Stimulated activated CD4-positive, alpha-beta T cell treated with anti-CD3 and anti-CD28 coated beads, TNF-alpha, amount 100 ng/mL, for 24 hours (primary cell): ENCODE measurements around the gene WHRN.

Source experiments
- DNase-seq, 3 experiments: peaks; one replicate each; pipeline ENCODE4 v3.0.0-alpha.2; 2020; ENCODE audit warnings: low read depth in 3 of 3

The WHRN gene

DNA sequence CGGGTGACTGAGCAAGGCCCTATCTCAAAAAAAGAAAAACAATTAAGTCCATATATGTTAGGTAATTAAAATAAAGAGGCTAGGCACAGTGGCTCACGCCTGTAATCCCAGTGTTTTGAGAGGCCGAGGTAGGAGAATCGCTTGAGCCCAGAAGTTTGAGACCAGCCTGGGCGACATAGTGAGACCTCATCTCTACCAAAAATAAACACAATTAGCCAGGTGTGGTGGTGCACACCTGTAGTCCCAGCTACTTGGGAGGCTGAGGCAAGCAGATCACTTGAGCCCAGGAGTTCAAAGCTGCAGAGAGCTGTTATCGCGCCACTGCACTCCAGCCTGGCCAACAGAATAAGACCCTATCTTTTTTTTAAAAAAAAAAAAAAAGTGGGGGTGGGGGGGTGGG lies 12.3 kb downstream of the WHRN start:
- DNase-seq, result no peak

DNA sequence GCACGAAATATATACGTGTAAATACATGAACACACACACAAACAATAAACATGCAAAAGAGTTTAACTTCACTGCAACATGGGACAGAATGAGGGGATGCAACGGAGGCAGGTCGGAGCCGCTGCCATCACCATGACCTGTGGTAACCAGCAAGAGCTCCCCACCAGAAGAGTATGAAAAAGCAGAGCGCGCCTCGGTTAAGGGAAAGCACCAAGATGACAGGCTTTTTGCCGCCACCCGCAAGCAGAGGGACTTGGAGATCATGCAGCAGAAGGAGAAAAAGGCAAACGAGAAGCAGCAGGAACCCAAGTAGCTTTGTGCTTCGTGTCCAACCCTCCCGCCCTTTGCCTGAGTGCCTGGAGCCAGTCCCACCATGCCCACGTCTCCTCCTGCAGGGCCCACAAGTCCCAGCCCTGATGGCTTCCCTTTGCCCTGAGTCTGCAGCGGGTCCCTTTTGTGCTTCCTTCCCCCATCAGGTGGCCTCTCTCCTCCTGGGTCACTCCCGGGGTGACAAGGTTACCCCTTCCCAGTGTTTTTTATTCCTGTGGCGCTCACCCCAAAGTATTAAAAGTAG lies 13.8 kb downstream of the WHRN start:
- DNase-seq, result no peak

DNA sequence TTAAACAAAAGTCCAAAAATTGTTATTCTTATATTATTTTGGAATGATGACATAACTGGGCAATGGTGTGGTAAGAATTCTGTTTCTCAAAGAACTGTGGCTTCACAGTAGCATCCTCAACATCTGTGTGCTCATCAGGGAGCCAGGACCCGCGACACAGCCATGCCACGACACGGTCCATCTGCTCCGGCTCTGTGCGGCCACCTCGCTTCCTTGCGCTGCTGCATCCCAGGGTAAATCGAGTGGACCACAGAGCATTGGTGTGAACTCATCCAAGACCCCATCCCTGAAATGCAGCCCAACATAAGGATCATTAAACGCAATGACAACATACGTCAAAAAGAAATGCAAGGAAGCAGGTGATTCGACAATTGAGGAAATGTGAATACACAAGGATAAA lies 15.3 kb downstream of the WHRN start:
- no peak for DNase-seq

DNA sequence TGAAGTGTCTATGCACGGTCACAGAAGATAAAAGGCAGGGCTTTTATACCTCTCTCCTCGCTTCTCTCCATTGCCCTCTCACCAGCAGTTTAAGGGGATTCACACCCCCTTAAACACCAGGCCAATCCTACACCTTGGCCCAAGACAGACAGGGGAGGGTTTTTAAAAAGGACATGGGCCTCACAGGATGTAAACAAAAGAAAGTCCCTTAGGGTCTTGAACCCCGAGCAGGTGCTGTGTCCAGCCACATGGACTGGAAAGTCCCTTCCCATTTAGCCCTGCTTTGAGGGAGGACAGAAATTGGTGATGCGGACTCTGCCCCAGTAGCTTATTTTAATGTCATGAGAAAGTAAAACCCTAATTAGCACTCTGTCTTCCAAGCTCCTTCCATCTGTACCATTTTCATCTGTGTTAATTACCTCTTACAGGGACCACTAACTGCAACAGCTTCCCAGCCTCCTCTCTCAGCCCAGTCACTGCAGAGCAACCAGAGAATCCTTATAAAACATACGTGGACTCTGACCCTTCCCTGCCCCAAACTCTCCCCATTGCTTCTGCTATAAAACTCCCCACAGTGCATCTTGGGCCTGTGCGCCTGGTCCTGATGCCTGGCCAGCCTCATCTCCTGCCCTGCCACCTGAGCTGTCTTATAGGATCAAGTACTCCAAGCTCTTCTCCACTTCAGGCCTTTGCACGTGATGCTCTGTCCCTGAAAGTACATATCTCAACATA lies 16.7 kb downstream of the WHRN start:
- no peak for DNase-seq

DNA sequence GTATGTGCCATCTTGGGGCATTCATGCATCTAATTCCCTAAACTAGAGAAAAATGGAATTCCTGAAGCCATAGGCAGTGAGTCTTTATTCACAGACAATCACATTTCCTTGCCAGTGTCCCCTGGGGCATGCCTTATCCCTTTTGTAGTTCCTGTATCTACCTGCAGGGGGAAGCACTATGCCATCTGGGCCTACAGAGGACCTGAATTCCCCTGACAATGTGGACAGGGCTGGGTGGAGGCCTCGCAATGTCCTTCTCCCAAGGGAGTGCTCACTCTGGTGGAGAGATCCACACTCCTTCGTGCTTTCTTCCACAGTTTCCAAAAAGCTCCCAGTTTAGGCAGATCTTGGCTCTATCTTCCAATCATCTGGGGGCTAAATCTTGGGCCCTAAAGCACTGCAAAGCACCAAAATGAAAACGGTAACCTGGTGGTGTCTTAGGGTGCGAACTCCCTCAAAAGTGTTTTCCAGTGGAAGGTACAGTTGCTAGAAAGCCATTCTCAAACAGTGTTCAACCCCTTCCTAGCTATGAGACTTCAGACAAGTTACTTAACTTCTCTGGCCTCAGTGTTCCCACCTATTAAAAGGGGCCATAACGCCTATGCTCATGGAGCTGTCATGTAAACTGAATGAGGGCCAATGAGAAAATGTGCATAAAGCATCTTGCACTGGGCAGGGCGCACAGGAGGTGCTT lies 17.5 kb downstream of the WHRN start:
- peak; percentile 29 to 61 (median 41) for DNase-seq

DNA sequence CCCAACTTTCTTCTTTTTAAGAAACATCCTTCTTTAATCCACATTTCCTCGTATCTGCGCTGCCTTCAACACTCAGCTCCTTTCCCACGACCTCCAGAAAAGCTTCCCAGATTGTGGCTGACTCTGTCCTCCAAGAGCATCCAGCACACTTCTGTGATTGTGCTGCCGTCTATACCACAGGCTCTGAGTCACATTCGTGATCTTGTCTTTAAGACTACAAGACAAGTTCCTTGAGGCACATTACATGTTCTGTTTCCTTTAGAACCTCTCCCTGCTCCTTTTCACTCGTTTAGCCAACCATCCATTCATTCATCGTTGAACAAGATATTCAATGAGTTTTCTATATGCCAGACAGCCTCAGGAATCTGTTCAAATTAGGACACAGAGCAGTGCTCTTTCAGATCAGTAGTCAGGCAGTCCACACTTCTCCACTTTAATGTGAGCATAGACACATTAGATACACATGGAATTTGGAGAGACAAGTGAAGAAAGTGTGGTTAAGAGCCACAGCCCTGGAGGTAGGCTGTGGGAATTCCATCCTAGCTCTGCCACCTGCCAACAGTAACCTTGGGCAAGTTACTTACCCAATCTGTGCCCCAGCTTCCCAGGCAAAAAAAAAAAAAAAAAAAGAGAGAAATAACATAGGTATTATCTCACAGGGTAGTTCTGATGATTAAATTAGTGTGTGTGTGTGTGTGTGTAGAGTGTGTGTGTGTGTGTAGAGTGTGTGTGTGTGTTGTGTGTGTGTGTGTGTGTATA lies 18.9 kb downstream of the WHRN start:
- no peak for DNase-seq

DNA sequence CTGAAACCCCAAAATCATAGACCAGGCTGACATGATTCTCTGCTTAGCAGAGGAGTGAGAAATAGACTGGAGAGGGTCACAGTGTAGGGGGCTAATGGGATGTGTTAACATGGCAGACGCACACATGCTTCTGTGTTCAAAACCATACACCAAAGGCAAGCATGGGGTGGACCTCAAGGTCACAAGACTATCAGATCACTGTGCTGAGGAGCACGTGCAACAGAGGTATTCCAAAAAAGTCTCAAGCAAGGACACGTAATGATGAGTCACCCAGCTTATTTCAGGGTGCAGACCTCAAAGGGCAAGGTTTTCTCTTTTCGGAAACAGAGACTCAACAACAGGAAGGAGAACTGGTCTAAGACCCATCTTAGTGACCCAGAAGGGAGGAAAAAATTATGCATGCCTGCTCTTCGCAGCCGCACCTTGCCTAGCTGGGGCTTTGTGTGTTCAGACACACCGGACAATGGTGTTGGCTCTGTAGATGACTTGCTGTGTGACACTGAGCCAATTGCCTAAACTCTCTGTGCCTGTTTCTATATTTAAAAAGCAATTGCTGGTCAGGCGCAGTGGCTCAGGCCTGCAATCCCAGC lies 20.3 kb downstream of the WHRN start:
- peak; percentile 4 to 39 (median 26) for DNase-seq

DNA sequence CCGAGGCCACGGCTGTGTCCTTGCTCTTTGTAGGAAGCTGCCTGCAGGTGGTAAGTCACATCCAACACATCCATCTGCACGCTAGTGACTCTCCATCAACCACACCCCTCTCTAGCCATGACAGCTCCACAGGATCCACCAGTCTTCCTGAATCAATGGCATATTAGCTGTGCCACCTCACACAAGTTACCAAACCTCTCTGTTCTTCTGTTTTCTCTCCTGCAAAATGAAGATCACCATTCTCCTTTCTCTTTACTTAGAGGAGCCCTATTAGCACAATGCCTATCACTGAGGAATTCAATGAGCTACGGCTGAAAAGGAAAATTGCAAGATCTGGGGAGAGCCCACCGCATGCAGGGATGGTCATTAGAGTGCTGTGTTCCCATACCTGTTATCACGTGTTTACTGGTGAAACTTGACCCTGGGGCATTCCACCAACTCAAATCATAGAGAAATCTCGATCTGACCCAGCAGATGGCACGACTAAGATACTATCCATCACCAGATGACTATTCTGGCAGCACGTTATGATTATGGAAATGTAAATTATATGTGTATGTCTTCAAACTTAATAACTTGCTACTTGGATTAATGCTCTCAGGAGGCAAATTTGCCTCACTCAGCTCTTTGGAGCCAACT lies 20.9 kb downstream of the WHRN start:
- DNase-seq, result no peak

DNA sequence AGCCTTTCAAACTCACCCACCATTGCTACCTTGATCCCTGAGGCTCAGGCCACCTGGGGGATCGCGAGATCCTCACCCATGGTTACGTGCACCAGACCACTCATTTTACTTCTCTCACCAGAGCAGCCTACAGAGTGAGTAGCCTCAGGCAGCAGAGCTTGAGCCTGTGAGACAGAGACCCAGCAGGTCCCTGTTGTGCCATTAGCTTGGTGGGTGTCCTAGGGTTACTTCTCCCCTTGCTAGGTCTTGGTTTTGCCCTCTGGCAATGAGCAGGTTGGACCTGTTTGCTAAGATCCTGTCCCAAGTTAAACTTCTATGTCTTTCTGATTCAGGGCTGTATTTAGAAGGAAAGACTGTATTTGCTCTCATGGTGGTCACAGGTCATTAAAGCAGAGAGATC lies 21.8 kb downstream of the WHRN start:
- DNase-seq, result no peak

DNA sequence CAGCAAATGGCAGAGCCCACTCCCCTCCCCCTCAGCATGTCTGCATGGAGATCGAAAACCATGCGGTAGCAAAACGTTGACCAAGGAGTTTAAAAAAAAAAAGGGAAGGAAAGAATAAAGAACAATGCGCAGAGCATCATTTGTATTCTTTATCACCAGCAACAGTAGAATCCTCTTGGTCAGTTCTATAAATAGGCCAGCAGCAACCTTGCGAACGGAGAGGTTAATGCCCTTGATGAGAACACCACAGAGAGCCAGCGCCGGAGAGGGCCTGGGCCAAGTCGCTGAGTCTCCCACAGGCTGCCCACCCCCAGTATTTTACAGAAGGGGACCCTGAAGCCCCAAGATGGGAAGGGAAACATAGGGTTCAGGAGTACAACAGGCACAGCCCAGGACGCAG lies 22.7 kb downstream of the WHRN start:
- no peak for DNase-seq

DNA sequence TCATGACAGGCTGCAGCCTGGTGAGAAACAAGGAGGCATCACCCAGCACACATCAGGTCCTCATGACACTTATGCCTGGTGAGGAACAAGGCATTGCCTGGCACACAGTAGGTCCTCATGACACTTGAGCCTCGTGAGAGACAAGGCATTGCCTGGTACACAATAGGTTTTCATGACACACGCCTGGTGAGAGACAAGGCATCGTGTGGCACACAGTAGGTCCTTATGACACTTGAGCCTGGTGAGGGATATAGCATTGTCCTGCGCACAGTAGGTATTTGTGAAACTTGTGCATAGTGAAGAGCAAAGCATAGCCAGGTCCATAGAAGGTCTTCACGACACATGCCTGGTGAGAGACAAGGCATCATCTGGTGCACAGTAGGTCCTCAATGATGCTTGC lies 23.5 kb downstream of the WHRN start:
- DNase-seq, result no peak

DNA sequence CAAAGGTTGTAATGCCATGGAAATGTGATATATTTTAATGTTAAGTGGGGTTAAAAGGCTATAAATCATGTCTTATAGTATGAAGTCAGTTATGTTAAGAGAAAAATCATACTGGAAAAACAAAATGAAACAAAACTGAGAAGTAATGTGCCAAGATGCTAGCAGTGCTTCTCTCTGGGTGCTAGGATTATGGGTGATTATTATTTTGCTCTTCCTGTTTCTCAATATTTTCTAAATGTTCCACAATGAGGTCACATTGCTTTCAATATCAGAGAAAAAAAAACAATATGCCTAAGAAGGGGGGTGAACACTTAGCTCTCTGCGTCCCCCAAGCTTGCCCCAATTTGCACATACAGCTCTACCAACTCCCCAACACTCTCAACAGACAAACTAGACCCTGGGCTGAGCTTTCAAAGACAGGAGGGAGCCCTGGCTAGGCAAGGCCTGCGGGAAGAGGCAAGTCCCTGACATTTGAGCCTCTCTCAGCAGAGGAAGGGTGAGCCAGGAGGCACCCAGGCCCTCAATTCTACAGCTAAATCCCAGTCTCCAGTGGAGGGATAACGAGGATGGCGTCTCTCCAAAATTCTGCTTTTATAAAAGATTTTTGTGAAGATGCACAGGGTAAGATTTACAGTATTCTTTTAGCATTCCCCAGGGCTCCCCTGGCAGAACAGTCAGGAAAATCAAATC lies 24.4 kb downstream of the WHRN start:
- no peak for DNase-seq

DNA sequence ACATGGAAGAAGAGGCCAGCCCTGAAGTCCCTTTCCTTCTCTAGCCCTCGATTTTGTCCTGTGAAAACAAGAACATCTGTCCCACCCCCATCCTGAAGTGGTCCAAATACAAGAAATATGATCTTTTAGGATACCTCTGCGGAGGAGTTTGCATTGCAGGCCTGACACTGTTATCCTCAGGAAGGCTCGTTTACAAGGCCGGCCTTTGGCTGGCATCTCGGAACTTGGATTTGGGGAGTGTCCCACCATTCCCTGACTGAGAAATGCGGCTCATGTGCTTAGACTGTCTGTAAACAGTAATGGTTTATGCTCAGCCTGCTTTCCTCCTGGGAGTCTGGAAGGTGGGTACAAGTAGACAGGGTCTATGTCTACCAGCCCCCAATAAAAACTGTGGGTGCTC lies 26.4 kb downstream of the WHRN start:
- DNase-seq, result no peak

DNA sequence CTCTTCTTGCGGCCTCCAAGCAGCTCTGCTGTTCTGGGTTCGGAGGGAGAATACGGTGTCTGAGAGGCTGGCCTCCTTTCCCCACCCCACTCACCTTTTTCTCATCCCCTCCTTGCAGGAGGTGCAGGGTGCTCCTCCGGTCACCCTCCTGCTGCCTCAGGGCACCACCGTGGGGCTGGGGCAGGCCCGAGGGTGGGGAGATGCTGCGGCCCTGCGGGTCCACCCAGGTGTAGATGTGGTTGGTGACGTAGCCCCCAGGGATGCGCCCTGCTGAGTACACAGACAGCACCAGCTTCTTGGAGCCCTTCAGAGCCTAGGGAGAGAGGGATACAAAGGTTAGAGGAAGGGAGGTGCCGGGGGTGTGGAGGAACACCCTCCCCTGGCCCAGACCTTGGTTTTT lies 26.8 kb downstream of the WHRN start:
- no peak for DNase-seq

DNA sequence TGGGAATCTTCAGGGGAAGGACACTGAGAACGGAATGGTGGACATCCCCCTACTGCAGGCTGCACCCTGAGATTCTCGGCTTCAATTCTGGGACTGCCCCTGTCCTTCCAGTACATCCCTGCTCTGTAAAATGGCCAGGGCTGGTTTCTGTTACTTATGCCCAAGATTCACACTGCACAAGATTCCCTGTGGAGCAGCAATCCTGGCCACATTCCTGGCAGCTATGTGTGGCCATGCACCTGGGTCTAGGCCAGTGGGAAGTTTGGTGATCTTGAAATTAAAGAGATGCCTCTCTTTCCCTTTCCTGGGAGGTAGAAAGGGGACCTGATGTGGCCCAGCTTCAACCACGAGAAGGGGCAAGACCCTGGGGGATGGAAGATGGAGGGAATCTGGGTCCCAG lies 27.6 kb downstream of the WHRN start:
- no peak for DNase-seq

DNA sequence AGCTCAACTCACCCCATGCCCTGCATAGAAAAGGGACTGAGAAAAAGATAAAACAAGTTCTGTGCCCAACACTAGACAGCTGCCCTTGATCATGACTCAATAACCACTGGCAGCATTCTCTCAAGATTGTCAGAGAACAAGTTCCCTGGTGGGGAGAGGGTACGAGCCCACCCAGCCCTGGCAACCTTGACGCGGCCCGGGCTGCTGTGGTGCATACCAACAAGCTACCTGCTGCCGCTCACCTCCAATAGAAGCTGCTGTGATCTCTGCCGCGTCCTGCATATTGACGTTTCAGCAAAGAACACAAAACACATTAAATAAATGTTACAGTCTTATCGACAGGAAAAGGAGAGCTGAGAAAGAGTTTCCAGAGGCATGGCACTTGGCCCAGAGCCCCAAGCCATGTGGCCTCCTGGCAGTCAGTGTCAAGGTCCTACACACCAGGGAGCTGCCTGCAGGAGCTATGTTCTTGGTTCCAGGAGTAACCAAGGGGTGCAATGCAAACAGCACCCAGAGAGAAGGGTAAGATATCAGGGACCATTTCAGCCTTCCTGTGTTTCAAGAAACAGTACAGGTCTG lies 28.3 kb downstream of the WHRN start:
- DNase-seq, result no peak

DNA sequence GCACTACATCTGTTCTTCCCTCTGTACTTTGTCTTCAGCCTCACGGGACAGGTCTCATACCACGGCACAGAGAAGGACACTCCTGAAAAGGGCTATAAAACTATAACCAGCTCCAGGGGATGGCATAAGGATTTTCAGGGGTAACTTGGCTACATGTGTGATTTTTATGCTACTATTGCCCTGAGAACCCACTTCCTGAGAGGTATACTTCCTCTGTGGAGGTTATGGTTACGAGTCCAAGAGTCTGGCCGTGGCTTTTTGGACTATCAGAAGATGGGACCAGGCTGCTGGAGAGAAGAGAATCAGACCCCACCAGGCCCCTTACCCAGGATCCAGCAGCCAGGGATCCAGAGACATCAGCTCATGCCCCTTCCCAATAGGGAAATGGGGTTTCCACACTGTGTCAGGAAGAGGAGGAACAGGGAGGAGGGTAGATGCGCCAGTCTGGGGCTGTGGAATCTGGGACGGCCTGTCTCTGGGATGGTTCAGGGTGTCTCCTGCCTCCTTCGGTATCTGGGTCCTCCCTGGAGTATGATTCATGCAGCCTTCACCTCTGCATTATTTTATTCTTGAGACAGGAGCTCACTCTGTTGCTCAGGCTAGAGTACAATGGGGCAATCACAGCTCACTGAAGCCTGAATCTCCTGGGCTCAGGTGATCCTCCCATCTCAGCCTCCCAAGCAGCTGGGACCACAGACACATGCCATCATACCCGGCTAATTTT lies 29.7 kb downstream of the WHRN start:
- DNase-seq, result no peak

DNA sequence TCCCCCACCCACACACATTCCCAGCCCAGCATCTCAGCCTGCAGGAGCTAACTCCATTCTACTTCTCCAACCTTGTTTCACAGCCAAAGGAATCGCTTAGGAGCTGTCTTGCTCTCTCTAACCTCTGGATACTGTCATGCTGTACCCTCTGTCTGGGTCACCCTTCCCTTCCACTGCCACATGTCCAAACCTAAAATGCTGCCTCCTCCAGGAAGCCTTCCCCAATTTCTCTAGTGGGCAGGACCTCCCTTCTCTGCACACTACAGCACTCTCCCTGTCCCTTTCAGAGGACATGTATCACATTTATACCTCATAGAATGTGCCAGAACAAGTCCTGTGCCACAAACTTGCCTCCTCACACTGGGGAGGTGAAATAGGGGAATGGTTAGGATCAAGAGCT lies 30.8 kb downstream of the WHRN start:
- no peak for DNase-seq

DNA sequence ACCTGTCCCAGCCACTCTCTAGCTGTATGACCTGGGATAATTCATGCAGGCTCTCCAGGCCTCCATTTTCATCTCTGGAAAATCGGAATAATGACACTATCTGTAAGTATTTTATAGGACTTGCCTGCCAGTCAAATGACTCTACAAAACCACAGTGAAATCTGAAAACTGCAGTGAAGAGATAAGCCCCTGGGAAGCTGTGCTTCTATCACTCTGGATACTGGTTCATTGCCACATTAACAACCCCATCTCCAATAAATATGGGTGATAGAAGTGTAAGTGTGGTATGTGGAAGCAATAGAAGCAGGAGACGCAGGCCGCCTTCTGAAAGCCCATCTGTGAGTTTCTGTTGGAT lies 31.8 kb downstream of the WHRN start:
- DNase-seq, result no peak

DNA sequence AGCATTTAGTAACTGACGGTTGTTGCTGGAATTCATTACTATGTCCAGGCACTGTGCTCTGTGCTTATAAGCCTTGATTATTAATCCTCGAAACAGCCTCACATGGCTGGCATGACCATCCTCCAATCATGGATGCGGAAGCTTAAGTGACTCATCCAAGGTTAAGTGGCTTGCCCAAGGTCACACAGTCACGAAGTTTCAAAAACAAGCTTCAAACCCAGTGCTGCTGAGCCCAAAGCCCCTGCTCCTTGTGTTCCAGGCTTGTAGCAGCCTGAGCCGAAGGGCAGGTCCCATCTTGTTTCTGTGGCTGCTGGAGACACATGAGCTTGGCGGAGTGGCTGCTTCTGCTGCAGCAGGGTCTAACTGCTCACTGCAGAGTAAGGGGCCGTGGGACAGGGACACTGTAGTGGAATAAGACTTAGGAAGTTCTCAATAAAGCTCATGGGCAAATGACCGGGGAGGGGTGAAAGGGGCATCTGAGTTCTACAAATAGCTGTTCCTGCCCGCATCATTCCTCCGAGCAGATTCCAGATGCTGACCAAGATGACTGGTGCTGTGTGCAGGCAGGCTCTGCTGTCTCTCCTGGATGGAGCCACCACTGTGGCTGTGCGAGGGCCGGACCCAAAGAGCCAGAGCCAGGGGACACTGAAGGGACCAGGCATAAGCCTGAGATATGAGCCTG lies 32.4 kb downstream of the WHRN start:
- DNase-seq, result no peak
